H1 (cell line): ENCODE measurements around the gene KLHL2. TPM values are rescaled to one million over a fixed set of nuclear protein-coding genes. Genes with fewer than 3 reads are reported as not detected.

Source experiments
- CTCF ChIA-PET: fragments of 300-600 bp; sonication (Branson Sonifier 250); formaldehyde crosslinking; loops from one replicate; lab custom pipeline; 2021; ENCODE audit not compliant: partially characterized antibody; lab: Charles Lee
- POLR2A ChIA-PET: fragments of 300-600 bp; sonication (Branson Sonifier 250); formaldehyde crosslinking; loops from one replicate; lab custom pipeline; 2021; ENCODE audit warnings: inconsistent platforms; ENCODE audit not compliant: partially characterized antibody; lab: Charles Lee
- DNase-seq, 2 experiments: peaks; one replicate each; pipeline versions ENCODE4 v3.0.0 to v3.0.0-alpha.2; 2010 to 2022; ENCODE audit warnings: low spot score in 2 of 2, low read depth in 1 of 2, mixed read lengths in 1 of 2
- FAIRE-seq: peaks from 2 replicates; lab custom pipeline; 2011; peaks lifted over from hg19 to GRCh38; lab: Jason Lieb, UNC
- H2AFZ ChIP-seq: 2 replicates; pipeline ENCODE4 v1.8.1; 2012; ENCODE audit warnings: low read length, inconsistent platforms
- H2AK5ac ChIP-seq: 2 replicates; pipeline ENCODE4 v1.6.1; 2013; ENCODE audit warnings: low read depth, low read length
- H2BK120ac ChIP-seq: replicated peaks from 2 replicates; pipeline ENCODE3; 2013; ENCODE audit warnings: low read depth, low read length, inconsistent platforms
- H2BK12ac ChIP-seq: 2 replicates; pipeline ENCODE4 v1.6.1; 2013; ENCODE audit warnings: low read depth, low read length
- H2BK15ac ChIP-seq: 2 replicates; pipeline ENCODE4 v1.6.1; 2013; ENCODE audit warnings: low read length
- H2BK20ac ChIP-seq: 2 replicates; pipeline ENCODE4 v1.6.1; 2013; ENCODE audit warnings: low read length
- H2BK5ac ChIP-seq: 2 replicates; pipeline ENCODE4 v1.6.1; 2013; ENCODE audit warnings: low read depth, low read length
- H3K14ac ChIP-seq: 2 replicates; pipeline ENCODE4 v1.6.1; 2013; ENCODE audit warnings: inconsistent platforms; ENCODE audit not compliant: insufficient read length
- H3K18ac ChIP-seq: 2 replicates; pipeline ENCODE4 v1.6.1; 2013; ENCODE audit warnings: low read length; ENCODE audit errors: extremely low read depth
- H3K23ac ChIP-seq: 2 replicates; pipeline ENCODE4 v1.6.1; 2013; ENCODE audit warnings: inconsistent platforms; ENCODE audit not compliant: insufficient read length
- H3K23me2 ChIP-seq: 2 replicates; pipeline ENCODE4 v1.6.1; 2013; ENCODE audit warnings: low read depth, low read length
- H3K27ac ChIP-seq: 2 replicates; pipeline ENCODE4 v1.6.1; 2011; ENCODE audit warnings: low read depth, low read length, inconsistent platforms
- H3K27me3 ChIP-seq, 4 experiments: replicated peaks in 1 of 4; 1 replicate in 1 of 4; 2 replicates in 3 of 4; pipeline versions ENCODE4 v1.6.1 to v1.8.1; 2011 to 2013; ENCODE audit warnings: low read length in 3 of 4, mild to moderate bottlenecking in 3 of 4, inconsistent platforms in 2 of 4, mixed read lengths in 2 of 4, moderate library complexity in 1 of 4; ENCODE audit not compliant: control insufficient read depth in 3 of 4, insufficient read depth in 3 of 4; ENCODE audit errors: extremely low read depth in 1 of 4
- H3K36me3 ChIP-seq, 4 experiments: 2 replicates each; pipeline versions ENCODE4 v1.6.1 to v1.8.1; 2011 to 2013; ENCODE audit warnings: mild to moderate bottlenecking in 4 of 4, low read length in 3 of 4, moderate library complexity in 2 of 4, control low read depth in 1 of 4, inconsistent platforms in 1 of 4; ENCODE audit not compliant: insufficient read depth in 4 of 4, control insufficient read depth in 2 of 4
- H3K4ac ChIP-seq: replicated peaks from 2 replicates; pipeline ENCODE3; 2013; ENCODE audit warnings: low read length, low read depth, mixed read lengths, inconsistent platforms; ENCODE audit not compliant: insufficient read length
- H3K4me1 ChIP-seq, 4 experiments: replicated peaks in 1 of 4; 1 replicate in 1 of 4; 2 replicates in 3 of 4; pipeline versions ENCODE4 v1.6.1 to v1.8.1; 2011 to 2013; ENCODE audit warnings: low read length in 3 of 4, inconsistent platforms in 2 of 4, mixed read lengths in 1 of 4; ENCODE audit not compliant: insufficient read depth in 4 of 4, control insufficient read depth in 3 of 4
- H3K4me2 ChIP-seq, 2 experiments: 2 replicates each; pipeline versions ENCODE4 v1.6.1 to v1.8.1; 2011 to 2013; ENCODE audit warnings: low read depth in 2 of 2, low read length in 2 of 2, control low read depth in 1 of 2, inconsistent platforms in 1 of 2, mild to moderate bottlenecking in 1 of 2; ENCODE audit not compliant: insufficient read depth in 1 of 2
- H3K4me3 ChIP-seq, 4 experiments: fragments of 200-600, 300-600 bp in 1 of 4; sonication (generic), shearing (Covaris generic), sonication (Bioruptor Twin) in 1 of 4; 2 replicates each; pipeline versions ENCODE4 v1.5.1 to v1.8.1; 2011 to 2016; ENCODE audit warnings: low read length in 4 of 4, low read depth in 3 of 4, control low read depth in 2 of 4, inconsistent platforms in 2 of 4, mild to moderate bottlenecking in 2 of 4, mixed read lengths in 1 of 4, moderate library complexity in 1 of 4; ENCODE audit not compliant: insufficient read depth in 2 of 4; ENCODE audit errors: extremely low read depth in 1 of 4
- H3K56ac ChIP-seq: replicated peaks from 2 replicates; pipeline ENCODE3; 2013; ENCODE audit warnings: low read depth, mild to moderate bottlenecking, mixed read lengths, low read length, inconsistent platforms; ENCODE audit not compliant: insufficient read length
- H3K79me1 ChIP-seq: 2 replicates; pipeline ENCODE4 v1.6.1; 2013; ENCODE audit warnings: low read depth, low read length, control low read depth
- H3K79me2 ChIP-seq, 2 experiments: 2 replicates each; pipeline versions ENCODE4 v1.6.1 to v1.8.1; 2012 to 2013; ENCODE audit warnings: low read length in 2 of 2, mild to moderate bottlenecking in 2 of 2, inconsistent platforms in 1 of 2; ENCODE audit not compliant: insufficient read depth in 2 of 2, control insufficient read depth in 1 of 2
- H3K9ac ChIP-seq, 4 experiments: replicated peaks in 1 of 4; 1 replicate in 1 of 4; 2 replicates in 3 of 4; pipeline versions ENCODE4 v1.6.1 to v1.8.1; 2011 to 2013; ENCODE audit warnings: low read depth in 3 of 4, low read length in 3 of 4, control low read depth in 2 of 4, mild to moderate bottlenecking in 2 of 4, moderate library complexity in 2 of 4, inconsistent platforms in 1 of 4; ENCODE audit errors: extremely low read depth in 1 of 4
- H3K9me3 ChIP-seq, 2 experiments: 2 replicates each; pipeline versions ENCODE4 v1.6.1 to v1.8.1; 2012 to 2013; ENCODE audit warnings: mild to moderate bottlenecking in 2 of 2, moderate library complexity in 2 of 2, control low read depth in 1 of 2, inconsistent platforms in 1 of 2, low read depth in 1 of 2, low read length in 1 of 2, mixed read lengths in 1 of 2; ENCODE audit not compliant: insufficient read depth in 2 of 2
- H4K20me1 ChIP-seq, 2 experiments: replicated peaks in 1 of 2; 2 replicates each; pipeline versions ENCODE3 to v1.8.1; 2011 to 2013; ENCODE audit warnings: inconsistent platforms in 2 of 2, low read length in 2 of 2, mild to moderate bottlenecking in 1 of 2; ENCODE audit not compliant: insufficient read depth in 2 of 2, control insufficient read depth in 1 of 2
- H4K5ac ChIP-seq: 2 replicates; pipeline ENCODE4 v1.6.1; 2013; ENCODE audit warnings: low read length, low read depth, mixed read lengths, inconsistent platforms; ENCODE audit not compliant: insufficient read length
- H4K8ac ChIP-seq: 2 replicates; pipeline ENCODE4 v1.8.0; 2013; ENCODE audit warnings: mild to moderate bottlenecking, moderate library complexity, low read length, inconsistent platforms; ENCODE audit not compliant: insufficient read depth; ENCODE audit errors: extremely low read depth
- H4K91ac ChIP-seq: replicated peaks from 2 replicates; pipeline ENCODE3; 2013; ENCODE audit warnings: low read length, mixed read lengths, inconsistent platforms; ENCODE audit not compliant: insufficient read length
- CBX5 ChIP-seq: fragments of 300-800, 300-1000 bp; sonication (generic); IDR thresholded peaks from 2 replicates; pipeline ENCODE4 v1.7.1; 2016; ENCODE audit warnings: antibody characterized with exemption, low read length, low read depth
- CHD2 ChIP-seq: IDR thresholded peaks from 2 replicates; pipeline ENCODE4 v1.6.1; 2012; ENCODE audit warnings: low read length, improper control_type of control experiment
- CREB1 ChIP-seq: IDR thresholded peaks from 2 replicates; pipeline ENCODE4 v1.6.1; 2012; ENCODE audit warnings: inconsistent platforms
- POLR2A ChIP-seq, 2 experiments: IDR thresholded peaks; 1 replicate in 1 of 2; 2 replicates in 1 of 2; pipeline ENCODE4 v1.6.1; 2011; ENCODE audit warnings: low read depth in 2 of 2, low read length in 2 of 2, mild to moderate bottlenecking in 2 of 2; ENCODE audit errors: control extremely low read depth in 1 of 2
- RBBP5 ChIP-seq: IDR thresholded peaks from 2 replicates; pipeline ENCODE4 v1.7.1; 2012; ENCODE audit warnings: low read depth, mild to moderate bottlenecking, inconsistent platforms, low read length, moderate library complexity, borderline replicate concordance
- RNF2 ChIP-seq: fragments of 200-900, 300-1000 bp; sonication (generic); IDR thresholded peaks from 2 replicates; pipeline ENCODE4 v1.7.1; 2016; ENCODE audit warnings: borderline replicate concordance, low read depth, mild to moderate bottlenecking, antibody characterized with exemption, low read length; ENCODE audit not compliant: poor library complexity, severe bottlenecking; ENCODE audit errors: missing control alignments
- SIX5 ChIP-seq: IDR thresholded peaks from 2 replicates; pipeline ENCODE4 v1.6.1; 2011; ENCODE audit warnings: mild to moderate bottlenecking, low read depth, low read length
- YY1 ChIP-seq: IDR thresholded peaks from 2 replicates; pipeline ENCODE4 v1.6.1; 2011; ENCODE audit warnings: low read depth, mild to moderate bottlenecking, low read length
- WGBS, 2 experiments: shearing (Covaris generic) in 1 of 2; methylation state at CpG; one replicate each; pipeline versions ENCODE4 v1.1.6 to v1.1.7; 2013 to 2015; ENCODE audit warnings: low lambda C conversion rate in 2 of 2, mixed read lengths in 2 of 2, inconsistent platforms in 1 of 2, low coverage in 1 of 2, missing lambda C conversion rate in 1 of 2; ENCODE audit not compliant: insufficient replicate concordance in 2 of 2, insufficient coverage in 1 of 2, insufficient read length in 1 of 2; ENCODE audit errors: extremely low coverage in 1 of 2, missing lambda C conversion rate in 1 of 2; 5-methylcytosine and 5-hydroxymethylcytosine counted together
- polyA plus RNA-seq, 7 experiments: library from polyadenylated mRNA; depleted of rRNA in 3 of 7; stranded (reverse) in 5 of 7; unstranded in 2 of 7; fragments of >200 nt in 5 of 7; fragments of 200-250 nt in 2 of 7; gene quantifications; 1 replicate in 5 of 7; 2 replicates in 1 of 7; 4 replicates in 1 of 7; pipeline versions ENCODE4 v1.2.1 to v1.2.3, GENCODE V29; 2011 to 2013; ENCODE audit warnings: missing spikeins in 2 of 7, mixed read lengths in 2 of 7
- total RNA-seq: library from RNA; stranded (reverse); fragmentation: NEBNext Ultra II Directional; extraction: Animal tissue kit (Norgen Biotek cat#: 25700); gene quantifications from 2 replicates; pipeline ENCODE4 v1.2.1, GENCODE V29; 2021
- TF ChIP-seq, protein P1 (sequence below): IDR thresholded peaks from 2 replicates; pipeline ENCODE4 v1.6.1; 2011; ENCODE audit warnings: low read depth, mild to moderate bottlenecking, low read length; ENCODE audit not compliant: insufficient read depth

KLHL2 gene
- total and polyA plus RNA-seq, 2 of the 8 experiments (the other 6 are each of a cell fraction or from before 2014, with no cell fraction given): 5.2 to 12.0 TPM

GRCh38 chr4:165170819-165171218 is 36.5 kb upstream of the KLHL2 start:
- CTCF ChIA-PET: interaction anchor here (0.7 to 1.6 kb wide), 2 partner anchors 39 to 74 kb away, joined by 3 to 8 read pairs; no protein-coding TSS in a partner anchor
- H2BK12ac ChIP-seq: no peak overlapping the region
- no peaks in the 10 kb centered on the region for H3K79me2 ChIP-seq
- no peak overlapping the region for H3K27ac ChIP-seq
- H3K4me1 ChIP-seq: no peaks in the 10 kb centered on the region
- no peak overlapping the region for H4K91ac ChIP-seq
- H3K4me2 ChIP-seq: no peak overlapping the region
- no peak overlapping the region for H3K9ac ChIP-seq
- H2AK5ac ChIP-seq: no peak overlapping the region
- no peak for DNase-seq
- WGBS, 2 experiments: 90% methylated on average over 2 of the region's 2 CpGs; no CpG with 5 or more reads in 1 of the 2 experiments
- peak overlapping the region; percentile 55 for H2AFZ ChIP-seq
- H3K23ac ChIP-seq: no peak overlapping the region
- no peak for FAIRE-seq
- POLR2A ChIA-PET: interaction anchor here (1.0 kb wide), 1 partner anchor 156 kb away, joined by 3 read pairs; the partner anchor contains the start of gene MSMO1
- no peak overlapping the region for H4K8ac ChIP-seq
- H4K5ac ChIP-seq: no peak overlapping the region
- no peak overlapping the region for H2BK5ac ChIP-seq
- H3K14ac ChIP-seq: no peak overlapping the region
- H3K9me3 ChIP-seq: no peaks in the 10 kb centered on the region
- no peaks in the 10 kb centered on the region for H3K36me3 ChIP-seq
- no peaks in the 10 kb centered on the region for H3K27me3 ChIP-seq
- no peak overlapping the region for H2BK120ac ChIP-seq
- no peaks in the 10 kb centered on the region for H3K23me2 ChIP-seq
- no peaks in the 10 kb centered on the region for H4K20me1 ChIP-seq
- no peak overlapping the region for H3K4ac ChIP-seq
- H3K4me3 ChIP-seq: no peak overlapping the region
- no peak overlapping the region for H3K18ac ChIP-seq
- no peak overlapping the region for H2BK15ac ChIP-seq
- H2BK20ac ChIP-seq: no peak overlapping the region
- no peak overlapping the region for H3K56ac ChIP-seq
- no peaks in the 10 kb centered on the region for H3K79me1 ChIP-seq
- TF ChIP-seq, protein P1, sequence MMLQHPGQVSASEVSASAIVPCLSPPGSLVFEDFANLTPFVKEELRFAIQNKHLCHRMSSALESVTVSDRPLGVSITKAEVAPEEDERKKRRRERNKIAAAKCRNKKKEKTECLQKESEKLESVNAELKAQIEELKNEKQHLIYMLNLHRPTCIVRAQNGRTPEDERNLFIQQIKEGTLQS: no peak
- no peak for TF ChIP-seq RNF2
- no peak for TF ChIP-seq CHD2
- TF ChIP-seq SIX5: no peak
- no peak for TF ChIP-seq CREB1
- TF ChIP-seq CBX5: no peak
- no peak for TF ChIP-seq RBBP5
- TF ChIP-seq YY1: no peak
- no peak for TF ChIP-seq POLR2A (IDR thresholded peaks at IDR 0.05; ENCODE audit: control extremely low read depth in 1 of 2, low read depth in 2 of 2, low read length in 2 of 2)
